WERI-Rb-1 (cell line): ENCODE data around the gene ZSWIM6.

Experiments
- DNase-seq: peaks from one replicate; pipeline ENCODE4 v3.0.0-alpha.2; 2020
- H3K27ac ChIP-seq: fragments of 250-450 bp; sonication (Bioruptor Pico); 2 replicates; pipeline ENCODE4 v1.5.1; 2020; ENCODE audit warnings: mild to moderate bottlenecking, moderate library complexity
- H3K27me3 ChIP-seq: fragments of 250-450 bp; sonication (Bioruptor Pico); 2 replicates; pipeline ENCODE4 v1.5.1; 2021; ENCODE audit warnings: mild to moderate bottlenecking, low read depth, moderate library complexity; ENCODE audit not compliant: insufficient read depth, severe bottlenecking
- H3K36me3 ChIP-seq: fragments of 250-450 bp; sonication (Bioruptor Pico); 2 replicates; pipeline ENCODE4 v1.5.1; 2020; ENCODE audit warnings: mild to moderate bottlenecking, moderate library complexity
- H3K4me3 ChIP-seq: 2 replicates; pipeline ENCODE4 v1.5.1; 2011; ENCODE audit warnings: low read depth, mild to moderate bottlenecking, control low read depth, low read length
- H3K9me3 ChIP-seq: fragments of 250-450 bp; sonication (Bioruptor Pico); 2 replicates; pipeline ENCODE4 v1.5.1; 2021; ENCODE audit warnings: mild to moderate bottlenecking, moderate library complexity; ENCODE audit not compliant: severe bottlenecking
- CTCF ChIP-seq: IDR thresholded peaks from 2 replicates; pipeline ENCODE4 v1.5.1; 2011; ENCODE audit warnings: low read depth, mild to moderate bottlenecking, control low read depth, inconsistent platforms, low read length

ZSWIM6 gene

GRCh38 chr5:61467766-61468482 is 135.9 kb downstream of the ZSWIM6 start:
- TF ChIP-seq CTCF = no peak
- no peak overlapping the region for H3K4me3 ChIP-seq
- no peaks in the 10 kb centered on the region for H3K27me3 ChIP-seq
- no peaks in the 10 kb centered on the region; the same call in 1 of the 2 replicates for H3K36me3 ChIP-seq
- DNase-seq = no peak
- H3K27ac ChIP-seq = no peak overlapping the region
- H3K9me3 ChIP-seq = no peaks in the 10 kb centered on the region

DNA sequence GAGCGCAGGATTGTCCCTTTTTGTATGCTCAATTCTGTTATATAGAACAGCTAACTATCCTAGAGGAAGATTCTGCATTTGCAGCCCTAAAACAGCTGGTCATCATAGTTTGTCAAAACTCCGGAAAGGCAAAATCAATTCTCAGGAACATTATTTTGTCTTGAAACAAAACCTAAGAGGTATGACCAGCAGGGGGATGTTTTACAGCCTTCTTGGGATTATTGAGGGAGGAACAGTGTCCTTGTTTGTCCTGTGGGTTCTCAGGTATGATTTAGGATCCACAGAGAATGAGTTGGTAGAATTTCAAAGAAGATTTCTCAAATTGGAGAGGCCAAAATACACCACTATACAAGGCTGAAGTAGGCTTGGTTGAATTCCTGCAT is 136.4 kb downstream of the ZSWIM6 start:
- TF ChIP-seq CTCF = no peak
- Histone ChIP-seq H3K27me3 (no peaks in the 10 kb centered on the region), H3K27ac (no peak overlapping the region), H3K36me3 (no peaks in the 10 kb centered on the region; the same call in 1 of the 2 replicates), H3K9me3 (no peaks in the 10 kb centered on the region), H3K4me3 (no peak overlapping the region)
- no peak for DNase-seq

DNA sequence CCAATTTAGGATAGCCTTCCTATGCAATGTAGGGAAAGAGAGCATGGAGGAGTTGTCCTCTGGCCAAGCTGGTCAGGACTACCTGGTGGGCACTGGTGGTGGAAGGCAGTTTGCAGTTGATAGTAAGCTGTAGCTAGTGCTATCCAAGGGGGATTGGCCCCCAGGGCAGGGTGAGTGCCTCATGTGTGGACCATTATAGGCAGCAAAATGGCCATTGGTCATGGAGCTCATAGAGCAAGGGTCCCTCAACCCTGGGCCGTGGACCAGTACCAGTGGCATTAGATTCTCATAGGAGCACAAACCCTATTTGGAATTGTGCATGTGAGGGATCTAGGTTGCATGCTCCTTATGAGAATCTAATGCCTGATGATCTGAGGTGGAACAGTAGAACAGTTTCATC is 139.3 kb downstream of the ZSWIM6 start:
- H3K9me3 ChIP-seq = no peaks in the 10 kb centered on the region
- no peak for DNase-seq
- no peak overlapping the region for H3K4me3 ChIP-seq
- no peak for TF ChIP-seq CTCF
- no peaks in the 10 kb centered on the region; the same call in none of the 2 replicates for H3K36me3 ChIP-seq
- H3K27ac ChIP-seq = no peak overlapping the region
- no peaks in the 10 kb centered on the region for H3K27me3 ChIP-seq

DNA sequence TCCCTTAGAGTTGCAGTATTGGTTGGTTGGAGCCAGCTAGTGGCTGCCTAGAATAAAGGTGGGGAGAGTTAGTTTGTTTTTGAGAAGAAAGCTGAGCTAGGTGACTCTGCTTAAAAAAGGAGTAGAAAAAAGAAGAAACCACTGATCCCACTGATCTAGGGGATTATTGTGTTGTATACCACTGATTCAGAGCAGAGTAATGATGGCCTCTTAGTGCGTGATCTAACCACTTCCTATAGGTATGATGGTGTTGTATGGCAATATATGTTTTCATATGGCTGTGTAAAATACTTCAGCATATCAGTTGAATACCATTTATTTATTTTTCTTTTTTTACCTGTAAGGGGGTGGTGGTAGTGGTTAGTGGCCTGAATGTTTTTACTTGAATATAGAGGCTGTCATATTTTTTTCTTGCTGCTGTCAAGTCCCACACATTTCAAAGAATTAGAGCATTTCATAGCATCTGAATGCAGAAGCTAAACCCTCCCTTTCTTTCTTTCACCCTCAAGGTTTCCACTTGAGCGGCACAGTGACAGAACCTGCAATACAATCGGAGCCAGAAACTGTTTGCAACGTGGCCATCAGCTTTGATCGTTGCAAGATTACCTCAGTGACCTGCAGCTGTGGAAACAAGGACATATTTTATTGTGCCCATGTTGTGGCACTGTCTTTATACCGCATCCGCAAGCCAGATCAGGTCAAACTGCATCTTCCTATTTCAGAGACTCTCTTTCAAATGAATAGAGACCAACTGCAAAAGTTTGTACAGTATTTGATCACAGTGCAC is 140.3 kb downstream of the ZSWIM6 start:
- no peak for DNase-seq
- H3K4me3 ChIP-seq = no peak overlapping the region
- H3K27ac ChIP-seq = no peak overlapping the region
- no peaks in the 10 kb centered on the region; the same call in none of the 2 replicates for H3K36me3 ChIP-seq
- H3K9me3 ChIP-seq = no peaks in the 10 kb centered on the region
- TF ChIP-seq CTCF = no peak
- H3K27me3 ChIP-seq = no peaks in the 10 kb centered on the region

GRCh38 chr5:61474746-61475145 is 142.7 kb downstream of the ZSWIM6 start:
- no peaks in the 10 kb centered on the region; the same call in none of the 2 replicates for H3K36me3 ChIP-seq
- no peak overlapping the region for H3K4me3 ChIP-seq
- H3K9me3 ChIP-seq = no peaks in the 10 kb centered on the region
- DNase-seq = no peak
- TF ChIP-seq CTCF = no peak
- no peaks in the 10 kb centered on the region for H3K27me3 ChIP-seq
- no peak overlapping the region for H3K27ac ChIP-seq
